NT2/D1 (cell line): ENCODE results near the gene XPO1.
"Not testable (repeated sequence)": the region's sequence is repeated elsewhere in the genome, so short reads cannot be mapped to it uniquely, and the experiment has no call there.

Experiments used
- DNase-seq: peaks from one replicate; pipeline ENCODE4 v3.0.0-alpha.2; 2011; ENCODE audit warnings: low read depth, low spot score
- H3K27me3 ChIP-seq: 2 replicates; pipeline ENCODE4 v1.6.0; 2011; ENCODE audit warnings: mild to moderate bottlenecking; ENCODE audit not compliant: insufficient read length, insufficient read depth
- H3K36me3 ChIP-seq: 2 replicates; pipeline ENCODE4 v1.6.1; 2011; ENCODE audit warnings: mild to moderate bottlenecking, low read length, mixed read lengths; ENCODE audit not compliant: insufficient read depth, insufficient read length
- H3K4me1 ChIP-seq: 2 replicates; pipeline ENCODE4 v1.5.1; 2011; ENCODE audit not compliant: insufficient read depth, insufficient read length
- H3K4me3 ChIP-seq: 2 replicates; pipeline ENCODE4 v1.5.1; 2011; ENCODE audit warnings: low read depth; ENCODE audit not compliant: insufficient read length
- H3K9ac ChIP-seq: 2 replicates; pipeline ENCODE4 v1.6.0; 2011; ENCODE audit warnings: low read depth; ENCODE audit not compliant: insufficient read length
- H3K9me3 ChIP-seq: 2 replicates; pipeline ENCODE4 v1.5.1; 2011; ENCODE audit warnings: mild to moderate bottlenecking, low read length; ENCODE audit not compliant: insufficient read depth
- SUZ12 ChIP-seq: IDR thresholded peaks from 2 replicates; pipeline ENCODE4 v1.6.1; 2011; ENCODE audit not compliant: insufficient read length, insufficient read depth; ENCODE audit errors: extremely low read depth
- YY1 ChIP-seq: IDR thresholded peaks from 2 replicates; pipeline ENCODE4 v1.6.1; 2011; ENCODE audit not compliant: insufficient read length, insufficient read depth
- ZNF274 ChIP-seq: IDR thresholded peaks from 2 replicates; pipeline ENCODE4 v1.6.1; 2011; ENCODE audit warnings: mild to moderate bottlenecking, low read depth, low read length

The XPO1 gene

GRCh38 chr2:61450144-61450543 is 88.0 kb downstream of the XPO1 start:
- no peaks in the 10 kb centered on the region for H3K36me3 ChIP-seq

DNA sequence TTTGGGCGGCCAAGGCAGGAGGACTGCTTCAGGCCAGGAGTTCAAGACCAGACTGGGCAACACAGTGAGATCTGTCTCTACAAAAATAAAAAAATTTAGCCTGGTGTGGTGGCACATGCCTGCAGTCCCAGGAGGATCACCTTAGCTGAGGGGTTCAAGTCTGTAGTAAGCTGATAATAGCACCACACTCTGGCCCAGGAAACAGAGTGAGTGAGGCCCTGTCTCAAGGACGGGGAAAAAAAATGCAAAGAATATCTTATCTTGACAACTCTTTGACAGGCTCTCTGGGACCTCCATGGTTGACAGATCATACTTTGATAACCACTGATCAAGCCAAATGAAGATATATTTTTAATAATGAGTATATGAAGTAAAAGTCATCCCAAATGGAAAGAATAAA is 89.9 kb downstream of the XPO1 start:
- no peak for DNase-seq
- peaks cover 6% of the 10 kb centered on the region for H3K36me3 ChIP-seq
- no peak overlapping the region for H3K9ac ChIP-seq
- H3K9me3 ChIP-seq: no peaks in the 10 kb centered on the region
- H3K27me3 ChIP-seq: no peaks in the 10 kb centered on the region
- H3K4me1 ChIP-seq: no peaks in the 10 kb centered on the region
- no peak for TF ChIP-seq SUZ12
- no peak for TF ChIP-seq YY1
- TF ChIP-seq ZNF274: no peak
- H3K4me3 ChIP-seq: no peak overlapping the region

More at GRCh38 chr2:61450144-61450543, 88.0 kb downstream of the XPO1 start:
- Histone ChIP-seq H3K27me3 (no peaks in the 10 kb centered on the region), H3K4me1 (no peaks in the 10 kb centered on the region), H3K9ac (no peak overlapping the region), H3K9me3 (no peaks in the 10 kb centered on the region), H3K4me3 (no peak overlapping the region)
- TF ChIP-seq ZNF274: no peak
- no peak for TF ChIP-seq SUZ12
- no peak for TF ChIP-seq YY1
- no peak for DNase-seq

DNA sequence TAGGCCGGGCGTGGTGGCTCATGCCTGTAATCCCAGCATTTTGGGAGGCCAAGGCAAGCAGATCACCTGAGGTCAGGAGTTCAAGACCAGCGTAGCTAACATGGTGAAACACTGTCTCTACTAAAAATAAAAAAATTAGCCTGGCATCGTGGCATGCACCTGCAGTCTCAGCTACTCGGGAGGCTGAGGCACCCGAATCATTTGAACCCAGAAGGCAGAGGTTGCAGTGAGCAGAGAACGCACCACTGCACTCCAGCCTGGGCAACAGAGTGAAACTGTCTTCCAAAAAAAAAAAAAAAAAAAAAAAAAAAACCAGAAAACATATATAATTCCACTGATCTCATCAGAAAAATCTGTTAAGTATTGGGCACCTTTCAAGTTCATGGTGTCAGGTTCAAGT is 91.2 kb downstream of the XPO1 start:
- H3K4me3 ChIP-seq, H3K9me3 ChIP-seq, H3K27me3 ChIP-seq, H3K9ac ChIP-seq, H3K36me3 ChIP-seq, DNase-seq, H3K4me1 ChIP-seq: not testable (repeated sequence)

DNA sequence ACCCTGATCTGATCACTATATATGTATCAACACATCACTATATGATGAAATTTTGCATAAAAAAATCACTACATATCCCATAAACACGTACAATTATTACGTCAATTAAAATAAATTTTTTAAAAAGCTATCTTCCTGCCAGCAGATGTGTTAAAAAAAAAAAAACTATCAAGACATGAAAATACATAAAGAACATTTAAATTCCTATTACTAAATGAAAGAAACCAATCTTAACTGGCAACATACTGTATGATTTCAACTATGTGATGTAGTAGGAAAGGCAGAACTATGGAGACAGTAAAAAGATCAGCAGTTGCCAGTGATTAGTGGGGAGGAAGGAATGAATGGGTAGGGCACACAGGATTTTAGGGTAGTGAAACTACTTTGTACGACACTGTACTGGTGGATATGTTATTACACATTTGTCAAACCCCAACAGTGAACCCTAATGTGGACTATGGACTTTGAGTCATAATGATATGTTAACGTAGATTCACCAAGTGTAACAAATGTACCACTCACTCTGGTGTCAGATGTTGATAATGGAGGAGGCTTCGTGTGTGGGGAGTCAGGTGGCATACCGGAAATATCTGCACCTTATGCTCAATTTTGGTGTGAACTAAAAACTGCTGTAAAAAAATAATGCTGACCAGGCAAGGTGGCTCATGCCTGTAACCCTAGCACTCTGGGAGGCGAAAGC is 94.7 kb downstream of the XPO1 start:
- H3K4me1 ChIP-seq: peaks cover 2% of the 10 kb centered on the region
- H3K4me3 ChIP-seq: no peak overlapping the region
- H3K9ac ChIP-seq: no peak overlapping the region
- TF ChIP-seq SUZ12 (no peak), YY1 (no peak), ZNF274 (no peak)
- H3K27me3 ChIP-seq: no peaks in the 10 kb centered on the region
- no peak for DNase-seq
- H3K9me3 ChIP-seq: no peaks in the 10 kb centered on the region
- peaks cover 13% of the 10 kb centered on the region for H3K36me3 ChIP-seq

GRCh38 chr2:61439241-61440002 is 98.7 kb downstream of the XPO1 start:
- peaks cover 13% of the 10 kb centered on the region for H3K36me3 ChIP-seq
- no peak overlapping the region for H3K4me3 ChIP-seq
- H3K9me3 ChIP-seq: no peaks in the 10 kb centered on the region
- no peaks in the 10 kb centered on the region for H3K27me3 ChIP-seq
- H3K4me1 ChIP-seq: peaks cover 2% of the 10 kb centered on the region
- H3K9ac ChIP-seq: no peak overlapping the region
- DNase-seq: no peak
- TF ChIP-seq ZNF274 (no peak), SUZ12 (no peak), YY1 (no peak)

GRCh38 chr2:61438670-61439069 is 99.5 kb downstream of the XPO1 start:
- peaks cover 10% of the 10 kb centered on the region for H3K36me3 ChIP-seq
- H3K9ac ChIP-seq: no peak overlapping the region
- DNase-seq: no peak
- no peak overlapping the region for H3K4me3 ChIP-seq
- no peaks in the 10 kb centered on the region for H3K9me3 ChIP-seq
- no peaks in the 10 kb centered on the region for H3K27me3 ChIP-seq
- TF ChIP-seq SUZ12 (no peak), ZNF274 (no peak), YY1 (no peak)
- H3K4me1 ChIP-seq: peaks cover 4% of the 10 kb centered on the region

GRCh38 chr2:61437170-61437569 is 101.0 kb downstream of the XPO1 start:
- TF ChIP-seq ZNF274 (no peak), SUZ12 (no peak), YY1 (no peak)
- no peak overlapping the region for H3K9ac ChIP-seq
- H3K9me3 ChIP-seq: no peaks in the 10 kb centered on the region
- peaks cover 7% of the 10 kb centered on the region for H3K36me3 ChIP-seq
- H3K27me3 ChIP-seq: no peaks in the 10 kb centered on the region
- H3K4me3 ChIP-seq: no peak overlapping the region
- DNase-seq: no peak
- peaks cover 6% of the 10 kb centered on the region for H3K4me1 ChIP-seq

DNA sequence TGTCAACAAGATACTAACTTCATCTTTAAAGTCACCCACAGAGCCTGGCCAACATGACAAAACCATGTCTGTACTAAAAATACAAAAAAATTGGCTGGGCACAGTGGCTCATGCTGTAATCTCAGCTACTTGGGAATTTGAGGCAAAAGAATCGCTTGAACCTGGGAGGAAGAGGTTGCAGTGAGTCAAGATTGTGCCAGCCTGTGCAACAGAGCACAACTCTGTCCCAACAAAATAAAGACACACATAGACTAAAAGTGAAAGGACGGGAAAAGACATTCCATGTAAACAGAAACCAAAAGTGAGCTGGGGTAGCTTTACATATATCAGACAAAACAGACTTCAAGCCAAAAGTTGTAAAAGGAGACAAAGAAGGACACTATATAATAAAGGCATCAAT is 102.1 kb downstream of the XPO1 start:
- TF ChIP-seq ZNF274 (no peak), SUZ12 (no peak), YY1 (no peak)

More for the DNA sequence above, 102.1 kb downstream of the XPO1 start:
- Histone ChIP-seq H3K27me3 (no peaks in the 10 kb centered on the region), H3K4me1 (peaks cover 6% of the 10 kb centered on the region), H3K9me3 (no peaks in the 10 kb centered on the region), H3K4me3 (no peak overlapping the region), H3K36me3 (peaks cover 7% of the 10 kb centered on the region), H3K9ac (no peak overlapping the region)
- no peak for DNase-seq
